Left forelimb (tissue), 1 donor: ENCODE results near the gene BCDIN3D.
"Not testable (repeated sequence)": the region's sequence is repeated elsewhere in the genome, so short reads cannot be mapped to it uniquely, and the experiment has no call there.

Source experiments
- DNase-seq: peaks from one replicate; pipeline ENCODE4 v3.0.0-alpha.2; 2018; ENCODE audit warnings: low spot score

The BCDIN3D gene

DNA sequence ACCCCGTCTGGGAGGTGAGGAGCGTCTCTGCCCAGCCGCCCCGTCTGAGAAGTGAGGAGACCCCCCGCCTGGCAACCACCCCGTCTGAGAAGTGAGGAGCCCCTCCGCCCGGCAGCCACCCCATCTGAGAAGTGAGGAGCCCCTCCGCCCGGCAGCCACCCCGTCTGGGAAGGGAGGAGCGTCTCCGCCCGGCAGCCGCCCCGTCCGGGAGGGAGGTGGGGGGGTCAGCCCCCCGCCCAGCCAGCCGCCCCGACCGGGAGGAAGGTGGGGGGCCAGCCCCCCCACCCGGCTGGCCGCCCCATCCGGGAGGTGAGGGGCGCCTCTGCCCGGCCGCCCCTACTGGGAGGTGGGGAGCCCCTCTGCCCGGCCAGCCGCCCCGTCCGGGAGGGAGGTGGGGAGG lies 18.0 kb upstream of the BCDIN3D start:
- DNase-seq = not testable (repeated sequence)

GRCh38 chr12:49855890-49856289 lies 13.0 kb upstream of the BCDIN3D start:
- not testable (repeated sequence) for DNase-seq

GRCh38 chr12:49854976-49855375 lies 12.1 kb upstream of the BCDIN3D start:
- DNase-seq = no peak

- no peak for DNase-seq
These were observed 10.8 kb upstream of the BCDIN3D start for GRCh38 chr12:49853671-49854070.

DNA sequence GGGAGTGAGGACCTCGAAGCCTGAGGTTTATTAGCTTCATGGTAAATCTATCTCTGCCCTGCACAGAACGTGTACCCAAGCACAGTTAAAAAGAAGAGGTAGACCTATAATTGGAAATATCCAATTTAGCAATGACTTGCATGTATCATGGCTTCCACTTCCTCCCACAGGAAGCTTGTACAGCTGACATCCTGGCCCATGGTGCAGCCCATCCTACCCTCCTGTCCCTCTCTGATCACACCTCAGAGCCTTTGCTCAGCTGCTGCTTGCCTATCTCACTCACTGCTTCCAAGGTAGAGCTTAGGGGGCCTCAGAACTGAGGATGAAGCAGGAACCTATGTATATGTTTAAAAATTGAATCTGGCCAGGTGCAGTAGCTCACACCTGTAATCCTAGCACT lies 4.3 kb upstream of the BCDIN3D start:
- no peak for DNase-seq

- DNase-seq = no peak
These were observed 3.1 kb upstream of the BCDIN3D start for GRCh38 chr12:49846032-49846431.

DNA sequence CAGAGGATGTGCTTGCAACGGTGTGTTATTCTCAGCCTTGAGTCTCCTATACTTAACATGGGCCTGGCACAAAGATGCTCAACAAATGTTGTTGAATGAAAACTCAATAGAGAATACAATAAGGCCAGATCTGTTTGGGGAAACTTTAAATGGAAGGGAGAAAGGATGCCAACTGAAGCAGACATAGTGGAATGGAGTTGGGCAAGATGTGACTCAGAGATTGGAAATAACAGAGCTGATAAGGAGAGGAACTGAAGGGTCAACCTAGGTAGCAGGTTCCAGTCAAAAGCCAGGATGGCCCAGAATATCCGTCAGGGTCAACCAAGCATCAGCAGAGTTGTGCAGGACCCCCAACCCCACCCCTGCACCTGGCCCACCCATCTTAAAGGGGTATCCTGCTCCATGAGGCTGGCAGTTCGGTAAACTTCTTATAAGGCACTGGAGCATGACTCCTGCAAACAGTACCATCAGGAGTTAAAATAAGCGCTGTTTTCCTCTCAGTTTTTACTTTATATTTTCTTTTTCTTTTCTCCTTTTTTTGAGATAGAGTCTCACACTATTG lies 1.1 kb upstream of the BCDIN3D start:
- no peak for DNase-seq

- DNase-seq = no peak
These were observed 505 bp upstream of the BCDIN3D start for GRCh38 chr12:49843411-49843810.

- no peak for DNase-seq
These were observed 3.8 kb downstream of the BCDIN3D start for GRCh38 chr12:49838973-49839633.

DNA sequence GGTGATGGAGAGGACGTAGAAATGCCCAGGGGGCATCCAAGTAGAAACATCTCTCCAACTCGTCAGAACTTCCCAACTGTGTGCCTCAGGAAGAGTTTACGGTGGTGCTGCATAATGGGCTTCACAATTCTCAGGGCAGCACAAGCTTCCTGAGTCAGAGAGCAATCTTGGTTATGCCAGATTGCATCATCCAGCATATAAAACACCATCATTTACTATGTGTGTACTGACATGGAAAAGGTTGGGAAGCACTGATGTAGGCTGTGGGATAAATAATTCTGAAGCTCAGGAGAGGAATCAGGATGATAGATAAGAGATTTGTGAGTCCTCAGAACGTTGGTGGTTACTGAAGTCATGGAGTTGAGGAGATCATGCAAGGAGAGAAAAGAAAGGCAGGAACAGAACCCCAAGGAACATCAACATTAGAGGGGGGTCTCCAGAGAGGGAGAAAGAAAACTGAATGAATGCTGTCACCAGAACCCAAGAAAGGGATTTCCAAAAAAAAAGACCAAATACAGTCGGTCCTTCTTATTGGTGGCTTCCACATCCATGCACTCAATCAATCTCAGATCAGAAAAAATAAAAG lies 10.0 kb downstream of the BCDIN3D start:
- no peak for DNase-seq

DNA sequence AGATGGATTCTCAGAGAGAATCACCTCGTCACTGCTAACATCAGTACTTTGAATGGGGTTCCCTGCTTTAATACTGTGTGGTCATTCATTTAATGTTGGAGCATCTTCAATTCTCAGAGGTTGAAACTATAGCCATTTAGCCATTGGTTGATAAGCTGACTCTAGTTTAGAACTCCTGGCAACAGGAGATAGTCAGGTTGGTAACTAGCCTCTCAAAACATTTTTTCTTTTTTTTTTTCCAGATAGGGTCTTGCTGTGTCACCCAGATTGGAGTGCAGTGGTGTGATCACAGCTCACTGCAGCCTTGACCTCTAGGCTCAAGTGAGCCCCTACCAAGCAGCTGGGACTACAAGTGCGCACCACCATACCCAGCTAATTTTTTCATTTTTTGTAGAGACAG lies 11.2 kb downstream of the BCDIN3D start:
- no peak for DNase-seq

- peak; percentile 99 for DNase-seq
These were observed 14.5 kb downstream of the BCDIN3D start, which contains the start of gene NCKAP5L for GRCh38 chr12:49828133-49829091. NCKAP5L (minus strand) TSS chr12:49828413; CDS start chr12:49804044, 24,369 bp downstream.

DNA sequence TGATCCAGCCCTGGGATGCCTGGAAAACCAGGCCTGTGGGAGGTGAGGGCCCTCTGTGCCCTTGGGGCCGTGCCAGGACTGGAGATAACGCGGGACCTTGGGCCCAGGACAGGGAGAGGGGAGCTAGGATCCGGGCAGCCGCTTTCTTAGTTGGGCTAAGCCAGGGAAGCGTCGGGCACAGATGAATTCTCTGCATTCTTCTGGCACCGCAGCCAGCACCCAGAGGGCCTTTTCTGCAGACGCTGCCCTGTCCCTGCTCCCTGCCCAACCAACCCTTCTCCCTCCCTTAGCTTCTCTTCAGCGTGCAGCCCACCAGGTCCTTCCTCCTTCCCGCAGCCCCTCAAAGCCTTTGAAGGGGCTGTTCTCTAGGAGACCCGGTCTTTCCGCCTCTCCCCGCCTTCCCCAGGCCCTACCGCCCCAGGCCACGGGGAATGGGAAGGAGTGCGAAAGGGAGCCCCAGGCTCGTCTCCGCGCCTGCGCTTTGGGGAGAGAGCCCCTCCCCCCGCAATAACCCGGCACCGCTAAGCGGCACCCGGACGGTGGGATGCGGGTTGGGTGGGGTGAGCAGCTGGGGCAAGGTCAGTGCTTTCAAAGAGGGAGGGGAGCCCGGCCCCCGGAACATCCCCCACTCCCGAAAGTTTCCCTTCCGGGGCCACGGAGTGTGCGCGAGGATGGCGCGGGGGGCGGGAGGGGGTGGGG lies 15.4 kb downstream of the BCDIN3D start:
- peak; percentile 87 for DNase-seq

DNA sequence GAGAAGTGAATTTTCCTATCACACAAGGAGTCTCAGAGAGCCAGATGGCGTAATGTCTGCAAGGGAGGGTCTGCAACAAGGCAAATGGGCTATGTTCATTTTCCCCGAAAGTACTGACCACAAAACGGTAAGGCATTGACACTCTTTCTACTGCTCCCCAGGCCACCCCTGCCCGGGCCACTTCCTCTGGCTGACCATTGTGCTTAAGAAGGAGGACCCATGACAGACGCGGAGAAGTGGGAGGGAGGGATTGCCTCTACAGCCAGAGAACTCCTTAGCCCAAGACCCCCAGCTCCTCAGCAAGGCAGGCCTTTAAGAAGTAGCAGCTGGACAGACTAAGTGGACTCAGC lies 15.9 kb downstream of the BCDIN3D start:
- DNase-seq = no peak

DNA sequence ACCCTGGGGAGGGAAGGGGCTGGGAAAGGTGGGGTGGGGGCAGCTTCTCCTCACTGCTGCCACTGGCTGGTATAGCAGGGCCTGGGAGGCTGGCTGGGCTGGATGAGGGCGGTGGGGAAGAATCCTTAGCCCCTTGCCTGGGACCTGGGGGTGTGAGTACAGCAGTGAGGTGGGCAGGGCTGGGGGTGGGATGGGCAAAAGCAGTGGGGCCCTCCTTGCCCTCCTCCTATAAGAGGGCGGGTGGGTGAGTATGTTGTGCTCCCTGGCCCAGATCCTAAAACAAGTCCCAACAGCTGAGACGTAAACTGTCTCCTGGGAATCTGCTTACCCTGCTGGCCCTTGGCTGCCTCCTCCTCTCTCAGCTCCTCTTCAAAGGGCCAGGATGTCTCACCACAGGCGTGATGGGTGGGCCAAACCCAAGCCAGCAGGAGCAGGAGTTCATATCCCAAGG lies 16.9 kb downstream of the BCDIN3D start:
- no peak for DNase-seq

DNA sequence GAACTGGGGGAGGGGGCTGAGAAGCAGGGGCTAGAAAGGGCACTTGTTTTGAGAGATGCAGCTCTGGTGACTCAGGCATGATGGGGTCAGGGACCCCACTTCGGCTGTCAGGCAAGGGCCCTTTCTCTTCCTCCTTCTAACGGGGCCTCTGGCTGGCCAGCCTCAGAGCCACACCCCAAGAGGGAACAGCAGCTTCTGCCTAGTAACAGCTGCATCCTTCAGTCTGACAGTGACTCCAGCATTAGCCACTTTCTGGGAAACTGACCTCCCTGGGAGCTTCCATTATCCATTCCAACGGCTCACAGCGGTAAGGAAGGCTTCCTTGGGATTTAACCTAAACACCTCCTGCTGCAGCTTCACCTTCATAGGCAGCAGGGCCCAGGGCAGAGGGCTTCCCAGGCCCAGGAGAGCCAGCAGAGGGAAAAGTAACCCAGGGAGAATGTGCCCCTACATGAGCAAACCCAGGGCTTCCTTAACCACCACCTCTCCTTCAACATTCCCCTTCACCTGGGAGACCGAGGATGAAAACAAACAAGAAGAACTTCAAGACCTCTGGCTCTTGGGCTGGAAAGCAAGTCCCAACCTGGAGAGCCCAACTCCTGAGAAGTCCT lies 17.4 kb downstream of the BCDIN3D start:
- no peak for DNase-seq

GRCh38 chr12:49824895-49825294 lies 18.0 kb downstream of the BCDIN3D start:
- no peak for DNase-seq

- DNase-seq = no peak
These were observed 18.5 kb downstream of the BCDIN3D start for GRCh38 chr12:49824416-49824815.

DNA sequence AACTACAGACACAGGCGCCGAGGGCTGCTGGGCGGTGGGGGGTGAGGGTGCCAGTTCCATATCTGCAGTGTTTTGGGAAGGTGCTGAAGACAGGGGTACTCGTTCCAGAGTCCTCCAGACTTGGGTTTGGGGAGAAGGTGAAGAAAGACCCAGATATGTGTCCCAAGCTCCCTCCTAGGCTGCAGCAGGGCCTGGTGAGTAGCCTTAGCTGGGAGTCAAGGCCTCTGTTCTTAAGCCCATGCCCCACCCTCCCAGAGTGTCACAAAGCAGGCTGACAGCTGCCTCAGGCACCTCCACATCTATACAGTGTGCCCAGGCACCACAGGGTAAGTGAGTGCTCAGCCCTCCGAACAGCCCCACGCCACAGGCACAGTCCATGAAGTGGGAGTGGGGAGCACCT lies 19.0 kb downstream of the BCDIN3D start:
- no peak for DNase-seq

DNA sequence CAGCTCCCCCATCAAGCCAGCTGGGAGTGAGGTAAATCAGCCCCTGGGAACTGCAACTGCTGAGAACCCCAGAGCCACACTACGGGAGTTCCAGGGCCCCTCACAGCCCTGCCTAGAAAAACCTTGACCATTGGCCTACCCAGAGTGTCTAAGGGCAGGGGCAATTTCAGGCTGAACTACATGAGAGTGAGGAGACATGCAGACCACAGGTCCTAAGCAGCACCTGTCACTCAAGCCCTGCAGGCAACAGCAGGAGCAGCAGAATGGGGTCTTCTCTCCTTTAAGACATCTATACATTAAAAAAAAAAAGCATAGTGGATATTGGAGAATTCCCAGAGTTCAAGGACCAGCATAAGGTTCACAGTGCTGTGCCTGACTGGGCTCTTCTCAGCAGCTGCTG lies 19.6 kb downstream of the BCDIN3D start:
- no peak for DNase-seq
